Measurements from ENCODE around the gene PTBP2.

PTBP2 gene

DNA sequence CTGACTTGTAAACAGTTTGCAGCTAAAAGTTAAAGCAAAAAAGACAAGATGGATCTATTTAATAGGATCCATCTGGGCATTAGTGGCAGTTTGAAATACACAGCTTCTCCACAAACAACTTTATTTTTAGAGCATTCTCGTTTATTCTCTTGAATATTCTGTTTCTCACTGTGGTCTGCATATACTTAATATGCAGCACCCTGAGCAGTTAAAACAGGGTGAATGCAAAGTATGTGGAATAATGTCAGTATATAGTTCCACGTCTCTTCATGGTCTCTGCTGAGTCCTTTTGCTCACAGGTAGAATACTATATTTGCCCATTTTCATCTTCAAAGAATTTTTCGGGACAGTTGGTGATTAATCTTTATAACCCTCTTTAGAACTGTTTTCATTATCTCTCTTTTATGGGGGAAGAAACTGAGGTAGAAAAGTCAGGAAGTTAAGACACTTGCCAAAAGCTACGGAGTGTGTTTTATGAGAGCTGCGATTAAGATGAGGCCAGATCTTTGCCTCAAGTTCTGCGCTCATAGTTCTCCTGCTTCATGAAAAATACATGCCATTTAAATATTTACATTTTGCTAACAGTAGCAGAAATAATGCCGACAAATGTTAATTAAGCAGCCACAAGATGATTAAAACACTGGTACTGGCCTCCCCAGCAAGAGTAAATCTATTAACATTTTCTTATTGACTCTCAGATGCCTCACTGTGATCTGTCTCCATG, 115.6 kb downstream of the PTBP2 start:
- Histone ChIP-seq H3K27ac (no peak overlapping the region), H3K27me3 (replicated peaks) (no peaks in the 10 kb centered on the region), H3K36me3 (replicated peaks) (no peaks in the 10 kb centered on the region), H3K4me3 (ENCODE audit: low read depth, low read length) (no peak overlapping the region)
- DNase-seq, result no peak
- in situ Hi-C loops (cut with HindIII; ENCODE audit: low pct_ligation_motif_present, low sequenced_read_pairs), result no loop called here
- TF ChIP-seq CTCF (IDR thresholded peaks at IDR 0.05; ENCODE audit: low read depth, low read length, missing control alignments), result no peak

DNA sequence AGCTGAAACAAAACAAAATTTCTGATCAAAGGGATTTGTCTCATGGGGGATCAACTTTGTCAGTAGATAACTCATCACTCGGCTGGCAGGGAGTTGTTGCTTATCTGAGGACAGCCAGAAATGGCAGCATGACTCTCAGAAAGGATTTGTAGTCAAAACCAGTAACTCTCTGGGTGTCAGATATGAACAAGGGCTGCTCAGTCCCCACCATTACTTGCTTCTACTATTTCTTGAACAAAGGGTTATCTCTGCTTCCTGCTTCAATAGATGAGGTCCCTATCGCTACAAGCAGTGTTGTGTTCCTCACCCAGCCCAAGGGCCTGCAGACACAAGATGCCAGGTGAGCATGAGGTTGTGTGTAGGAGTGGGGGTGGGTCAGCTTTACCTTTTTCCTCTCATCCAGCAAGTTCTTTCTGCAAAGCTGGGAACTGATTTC, 116.2 kb downstream of the PTBP2 start:
- no peak for TF ChIP-seq CTCF (IDR thresholded peaks at IDR 0.05; ENCODE audit: low read depth, low read length, missing control alignments)
- Histone ChIP-seq H3K27me3 (replicated peaks) (no peaks in the 10 kb centered on the region), H3K27ac (no peak overlapping the region), H3K4me3 (ENCODE audit: low read depth, low read length) (no peak overlapping the region), H3K36me3 (replicated peaks) (no peaks in the 10 kb centered on the region)
- DNase-seq, result no peak
- in situ Hi-C loops (cut with HindIII; ENCODE audit: low pct_ligation_motif_present, low sequenced_read_pairs), result no loop called here

DNA sequence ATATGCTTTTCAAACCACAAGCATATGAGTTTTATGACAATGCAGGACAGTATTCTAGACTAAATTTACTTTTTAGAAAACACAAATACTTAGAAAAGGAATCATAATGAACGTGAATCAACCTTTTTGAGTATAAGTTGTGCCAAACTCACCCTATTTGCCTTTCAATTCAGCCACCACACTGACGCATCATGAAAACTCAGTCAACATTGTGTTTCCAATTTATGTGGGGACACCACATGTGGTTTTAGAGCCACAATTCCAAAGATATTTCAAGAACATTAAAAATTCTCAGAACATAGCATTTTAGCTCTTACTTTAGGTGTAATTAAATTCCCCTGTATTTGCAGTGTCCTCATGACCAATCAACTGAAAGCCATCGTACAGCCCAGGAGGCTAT, 118.8 kb downstream of the PTBP2 start:
- no peak overlapping the region for H3K4me3 ChIP-seq (ENCODE audit: low read depth, low read length)
- TF ChIP-seq CTCF (IDR thresholded peaks at IDR 0.05; ENCODE audit: low read depth, low read length, missing control alignments), result no peak
- no peak overlapping the region for H3K27ac ChIP-seq
- no peaks in the 10 kb centered on the region for H3K36me3 ChIP-seq (replicated peaks)
- H3K27me3 ChIP-seq (replicated peaks), result no peaks in the 10 kb centered on the region
- in situ Hi-C loops (cut with HindIII; ENCODE audit: low pct_ligation_motif_present, low sequenced_read_pairs), result no loop called here
- no peak for DNase-seq

DNA sequence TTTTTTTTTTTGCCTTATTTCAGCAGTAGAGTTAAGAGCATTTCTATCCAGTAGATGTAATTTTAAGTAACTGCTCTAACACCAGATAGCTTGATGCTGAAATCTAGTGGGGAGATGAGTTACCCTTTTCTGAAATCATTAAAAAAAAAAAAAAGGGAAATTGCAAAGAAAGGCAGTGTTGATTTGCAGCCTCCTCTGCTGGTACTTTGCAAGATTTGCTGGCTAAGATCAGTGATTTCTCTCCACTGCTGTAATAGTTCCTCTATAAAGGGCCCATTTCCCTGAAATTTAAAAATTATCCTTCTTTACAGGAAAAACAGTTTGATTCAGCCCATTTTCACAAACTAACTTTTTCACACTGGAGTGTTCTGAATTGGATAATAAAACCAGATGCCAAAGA, 120.6 kb downstream of the PTBP2 start:
- Histone ChIP-seq H3K27ac (no peak overlapping the region), H3K27me3 (replicated peaks) (no peaks in the 10 kb centered on the region), H3K4me3 (ENCODE audit: low read depth, low read length) (no peak overlapping the region), H3K36me3 (replicated peaks) (no peaks in the 10 kb centered on the region)
- in situ Hi-C loops (cut with HindIII; ENCODE audit: low pct_ligation_motif_present, low sequenced_read_pairs), result no loop called here
- TF ChIP-seq CTCF (IDR thresholded peaks at IDR 0.05; ENCODE audit: low read depth, low read length, missing control alignments), result peak; percentile 63
- DNase-seq, result no peak

DNA sequence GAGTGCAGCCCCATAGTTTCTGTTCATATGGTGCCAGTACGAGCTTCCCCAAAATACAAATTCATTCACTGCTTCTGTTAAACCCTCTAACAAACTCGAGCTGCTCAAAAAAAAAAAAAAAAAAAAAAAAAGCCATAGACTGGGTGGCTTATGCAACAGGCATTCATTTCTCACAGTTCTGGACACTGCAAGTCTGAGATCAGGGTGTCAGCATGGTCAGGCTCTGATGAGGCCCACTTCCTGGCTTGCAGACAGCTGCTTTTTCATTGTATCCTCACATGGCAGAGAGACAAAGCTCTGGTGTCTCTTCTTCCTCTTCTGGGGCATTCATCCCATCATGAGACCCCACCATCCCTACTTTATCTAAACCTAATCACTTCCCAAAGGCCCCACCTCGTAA, 121.6 kb downstream of the PTBP2 start:
- Histone ChIP-seq H3K27me3 (replicated peaks) (no peaks in the 10 kb centered on the region), H3K4me3 (ENCODE audit: low read depth, low read length) (no peak overlapping the region), H3K36me3 (replicated peaks) (no peaks in the 10 kb centered on the region), H3K27ac (no peak overlapping the region)
- peak; percentile 9 for DNase-seq
- TF ChIP-seq CTCF (IDR thresholded peaks at IDR 0.05; ENCODE audit: low read depth, low read length, missing control alignments), result no peak
- in situ Hi-C loops (cut with HindIII; ENCODE audit: low pct_ligation_motif_present, low sequenced_read_pairs), result no loop called here

DNA sequence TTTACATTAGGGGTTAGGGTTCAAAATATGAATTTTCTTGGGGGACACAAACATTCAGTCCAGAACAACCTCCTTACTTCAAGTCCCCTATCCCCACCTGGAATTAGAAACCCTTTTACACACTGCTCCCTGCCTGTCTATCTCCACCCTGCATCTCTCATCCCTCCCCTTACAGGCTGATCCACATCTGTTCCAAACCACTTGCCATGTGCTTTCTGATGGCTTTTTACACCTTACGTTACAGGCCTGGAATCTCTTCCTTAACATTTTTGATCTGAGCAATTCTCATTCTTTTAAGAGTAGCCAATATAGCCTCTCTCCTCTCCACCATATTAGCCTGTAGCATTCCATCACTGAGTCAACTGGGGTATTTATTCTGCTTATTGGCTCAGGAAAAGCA, 122.0 kb downstream of the PTBP2 start:
- in situ Hi-C loops (cut with HindIII; ENCODE audit: low pct_ligation_motif_present, low sequenced_read_pairs), result no loop called here
- Histone ChIP-seq H3K27ac (no peak overlapping the region), H3K36me3 (replicated peaks) (no peaks in the 10 kb centered on the region), H3K4me3 (ENCODE audit: low read depth, low read length) (no peak overlapping the region), H3K27me3 (replicated peaks) (no peaks in the 10 kb centered on the region)
- no peak for TF ChIP-seq CTCF (IDR thresholded peaks at IDR 0.05; ENCODE audit: low read depth, low read length, missing control alignments)
- no peak for DNase-seq
